ENCODE data around the gene TBX19.

DNA sequence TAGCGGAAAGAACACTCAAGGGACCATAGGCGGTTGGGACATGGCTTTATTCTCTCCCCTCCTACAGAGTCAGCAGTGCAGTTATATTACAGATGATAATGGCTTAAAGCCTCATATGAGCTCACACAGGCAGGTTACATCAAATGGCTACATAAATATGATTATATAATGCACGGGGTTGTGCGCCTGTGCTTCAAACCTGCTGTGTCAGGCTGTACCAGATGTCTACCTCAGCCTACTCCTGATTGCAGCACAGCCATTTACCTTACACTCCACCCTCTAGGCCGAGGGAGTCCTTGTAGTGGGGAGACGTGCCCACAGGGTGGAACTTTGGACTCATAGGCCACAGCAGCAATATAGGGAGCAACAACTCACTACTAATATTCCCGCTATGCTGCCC, 16.4 kb upstream of the TBX19 start:
- TF ChIP-seq GATA3 (IDR thresholded peaks at IDR 0.05; ENCODE audit: low read depth, low read length): no peak
- TF ChIP-seq GATA2 (IDR thresholded peaks at IDR 0.05; ENCODE audit: low read depth, low read length): no peak

Data from SH-SY5Y (cell line).